ENCODE results near the gene EPHA2. TPM values are rescaled to one million over a fixed set of nuclear protein-coding genes. Genes with fewer than 3 reads are reported as not detected.

EPHA2 gene
- total and polyA plus RNA-seq, 8 donors = 6.5 to 17.1 (median 11.0) TPM

DNA sequence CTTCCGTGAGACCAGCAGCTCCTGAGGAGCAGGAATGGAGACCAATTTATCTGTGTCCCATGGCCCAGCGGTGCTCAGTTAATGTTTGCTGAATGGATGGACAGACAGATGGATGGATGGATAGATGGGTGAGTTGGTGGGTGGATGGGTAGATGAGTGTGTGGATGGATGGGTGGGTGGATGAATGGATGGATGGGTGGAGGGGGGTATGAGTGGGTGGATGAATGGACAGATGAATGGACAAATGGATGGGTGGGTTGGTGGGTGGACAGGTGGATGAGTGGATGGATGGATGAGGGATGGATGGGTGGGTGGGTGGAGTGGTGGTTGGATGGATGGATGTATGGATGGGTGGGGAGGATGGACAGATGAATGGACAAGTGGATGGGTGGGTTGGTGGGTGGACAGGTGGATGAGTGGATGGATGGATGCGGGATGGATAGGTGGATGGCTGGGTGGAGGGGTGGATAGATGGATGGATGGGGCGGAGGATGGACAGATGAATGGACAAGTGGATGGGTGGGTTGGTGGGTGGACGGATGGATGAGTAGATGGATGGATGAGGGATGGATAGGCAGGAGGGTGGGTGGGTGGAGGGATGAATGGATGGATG is 13.4 kb downstream of the EPHA2 start:
- H3K4me3 ChIP-seq = no peak overlapping the region
- DNase-seq = no peak
- WGBS, 2 donors = 93 to 96% methylated on average over 5 of the region's 5 CpGs
- FAIRE-seq = no peak
- H3K4me1 ChIP-seq = peaks cover 11 to 42% (median 14%) of the 10 kb centered on the region in 3 donors
- peaks cover 0 to 11% (median 6%) of the 10 kb centered on the region in 3 donors for H3K36me3 ChIP-seq
- intact Hi-C loops (cut with DNase I) = no loop called here
- H3K27ac ChIP-seq = no peak overlapping the region
- H3K27me3 ChIP-seq = no peaks in the 10 kb centered on the region
- ATAC-seq = no peak
- TF ChIP-seq, protein P1, sequence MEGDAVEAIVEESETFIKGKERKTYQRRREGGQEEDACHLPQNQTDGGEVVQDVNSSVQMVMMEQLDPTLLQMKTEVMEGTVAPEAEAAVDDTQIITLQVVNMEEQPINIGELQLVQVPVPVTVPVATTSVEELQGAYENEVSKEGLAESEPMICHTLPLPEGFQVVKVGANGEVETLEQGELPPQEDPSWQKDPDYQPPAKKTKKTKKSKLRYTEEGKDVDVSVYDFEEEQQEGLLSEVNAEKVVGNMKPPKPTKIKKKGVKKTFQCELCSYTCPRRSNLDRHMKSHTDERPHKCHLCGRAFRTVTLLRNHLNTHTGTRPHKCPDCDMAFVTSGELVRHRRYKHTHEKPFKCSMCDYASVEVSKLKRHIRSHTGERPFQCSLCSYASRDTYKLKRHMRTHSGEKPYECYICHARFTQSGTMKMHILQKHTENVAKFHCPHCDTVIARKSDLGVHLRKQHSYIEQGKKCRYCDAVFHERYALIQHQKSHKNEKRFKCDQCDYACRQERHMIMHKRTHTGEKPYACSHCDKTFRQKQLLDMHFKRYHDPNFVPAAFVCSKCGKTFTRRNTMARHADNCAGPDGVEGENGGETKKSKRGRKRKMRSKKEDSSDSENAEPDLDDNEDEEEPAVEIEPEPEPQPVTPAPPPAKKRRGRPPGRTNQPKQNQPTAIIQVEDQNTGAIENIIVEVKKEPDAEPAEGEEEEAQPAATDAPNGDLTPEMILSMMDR (IDR thresholded peaks at IDR 0.05) = no peak
- H3K9me3 ChIP-seq = no peaks in the 10 kb centered on the region

- no peak for FAIRE-seq
- Histone ChIP-seq H3K4me1 (peaks cover 11 to 36% (median 14%) of the 10 kb centered on the region in 3 donors), H3K27ac (peak overlapping the region in 2 of 4 donors; percentile 5 to 12), H3K36me3 (peaks cover 0 to 18% (median 6%) of the 10 kb centered on the region in 3 donors), H3K4me3 (no peak overlapping the region), H3K9me3 (no peaks in the 10 kb centered on the region), H3K27me3 (no peaks in the 10 kb centered on the region)
- peak in 1 of 6 donors; percentile 41 for DNase-seq
- intact Hi-C loops (cut with DNase I) = no loop called here
- TF ChIP-seq, protein P1 (IDR thresholded peaks at IDR 0.05) = no peak
- ATAC-seq = no peak
- WGBS, 2 donors = 72 to 76% methylated on average over 16 of the region's 16 CpGs
Measured at GRCh38 chr1:16141573-16142336, 14.1 kb downstream of the EPHA2 start.

DNA sequence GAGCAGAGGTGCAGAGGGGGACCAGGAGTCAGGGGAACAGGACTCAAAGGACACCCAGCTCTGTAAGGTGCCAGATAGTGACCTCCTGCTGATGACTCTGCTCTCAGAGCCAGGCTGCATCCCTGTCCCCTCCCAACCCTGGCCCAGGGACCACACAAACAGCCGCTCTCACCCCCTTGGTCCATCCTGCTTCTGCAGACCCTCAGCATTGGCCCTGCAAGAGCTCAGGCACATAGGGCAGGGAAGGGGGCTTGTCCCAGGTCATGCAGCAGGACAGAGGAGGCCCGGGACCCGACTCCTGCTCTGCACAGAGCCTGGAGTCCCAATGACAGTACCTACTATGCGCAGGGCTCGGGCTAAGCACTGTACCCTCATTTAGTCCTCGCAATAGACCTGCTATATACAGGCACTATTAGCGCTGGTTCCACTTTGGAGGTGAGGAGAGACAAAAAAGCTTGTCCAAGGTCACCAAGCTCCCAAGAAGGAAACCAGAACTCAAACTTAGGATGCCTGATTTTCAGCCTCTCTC is 15.7 kb downstream of the EPHA2 start:
- Histone ChIP-seq H3K9me3 (no peaks in the 10 kb centered on the region), H3K27ac (no peak overlapping the region), H3K36me3 (peaks cover 0 to 23% (median 6%) of the 10 kb centered on the region in 3 donors), H3K4me1 (peaks cover 6 to 23% (median 14%) of the 10 kb centered on the region in 3 donors), H3K4me3 (no peak overlapping the region), H3K27me3 (no peaks in the 10 kb centered on the region)
- ATAC-seq (no peak), FAIRE-seq (no peak), DNase-seq (peak in 1 of 6 donors; percentile 27)
- WGBS, 2 donors = 84 to 88% methylated on average over 7 of the region's 7 CpGs
- TF ChIP-seq, protein P1 (IDR thresholded peaks at IDR 0.05) = no peak
- intact Hi-C loops (cut with DNase I) = no loop called here

DNA sequence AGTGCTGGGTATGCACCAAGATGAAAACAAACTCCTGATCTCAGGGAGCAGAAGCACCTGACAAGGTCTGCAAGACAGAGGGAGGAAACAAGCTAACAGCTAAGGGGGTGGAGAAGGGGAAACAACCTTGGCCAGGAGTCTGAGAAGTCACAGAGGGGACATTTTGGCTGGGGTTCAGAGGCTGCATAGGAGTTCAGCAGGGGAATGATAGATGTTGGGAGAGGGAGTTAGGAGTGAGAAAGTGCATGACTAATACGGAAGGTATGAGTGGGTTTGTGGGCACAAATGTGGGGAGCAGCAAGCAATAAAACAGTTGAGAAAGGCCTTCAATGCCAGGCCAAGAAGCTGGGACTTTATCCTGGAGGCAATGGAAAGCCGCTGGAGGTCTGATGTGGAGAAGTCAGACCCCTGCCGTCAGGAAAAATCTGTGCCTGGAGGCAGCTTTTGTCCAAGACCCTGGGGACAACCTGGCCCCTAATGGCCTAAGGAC is 16.4 kb downstream of the EPHA2 start:
- peaks cover 6 to 16% (median 12%) of the 10 kb centered on the region in 3 donors for H3K4me1 ChIP-seq
- H3K36me3 ChIP-seq = peaks cover 0 to 30% (median 11%) of the 10 kb centered on the region in 3 donors
- H3K4me3 ChIP-seq = no peak overlapping the region
- 77 to 90% methylated on average over 3 of the region's 3 CpGs for WGBS, 2 donors
- ATAC-seq (no peak), FAIRE-seq (no peak), DNase-seq (no peak)
- TF ChIP-seq, protein P1 (IDR thresholded peaks at IDR 0.05) = no peak
- no peaks in the 10 kb centered on the region for H3K27me3 ChIP-seq
- no peaks in the 10 kb centered on the region for H3K9me3 ChIP-seq
- peak overlapping the region in 1 of 4 donors; percentile 22 for H3K27ac ChIP-seq
- intact Hi-C loops (cut with DNase I) = no loop called here

Measured in pancreas (tissue), 10 donors.